Activated CD8-positive, alpha-beta memory T cell treated with anti-CD3 and anti-CD28 coated beads for 36 hours (primary cell): ENCODE data around the gene HMCN2. TPM values are rescaled to one million over a fixed set of nuclear protein-coding genes. Genes with fewer than 3 reads are reported as not detected.

Source experiments
- CTCF ChIA-PET: fragments of 350-600 bp; sonication (Branson Sonifier 250); formaldehyde crosslinking; loops from one replicate; lab custom pipeline; 2021; ENCODE audit warnings: antibody characterized with exemption; lab: Charles Lee
- POLR2A ChIA-PET: fragments of 350-600 bp; sonication (Branson Sonifier 250); formaldehyde crosslinking; loops from one replicate; lab custom pipeline; 2021; ENCODE audit warnings: antibody characterized with exemption; lab: Charles Lee
- total RNA-seq, 2 experiments: library from RNA; stranded (reverse); gene quantifications; one replicate each; pipeline ENCODE4 v1.2.3, GENCODE V29; 2021

HMCN2 gene
- total RNA-seq: not detected

- POLR2A ChIA-PET: interaction anchor here (0.6 kb wide), 1 partner anchor 155 kb away, joined by 6 read pairs; no protein-coding TSS in a partner anchor
These were observed at the start of gene HMCN2 for GRCh38 chr9:130265431-130266235. TSS of gene HMCN2 (plus strand) at chr9:130265760. CDS start at chr9:130265879, 119 bp downstream.

GRCh38 chr9:130217838-130218237 lies 47.7 kb upstream of the HMCN2 start:
- CTCF ChIA-PET: no interaction called here
- POLR2A ChIA-PET: no interaction called here

More at GRCh38 chr9:130265431-130266235, at the start of gene HMCN2:
- CTCF ChIA-PET: no interaction called here

GRCh38 chr9:130219661-130220096 lies 45.9 kb upstream of the HMCN2 start:
- CTCF ChIA-PET: no interaction called here
- POLR2A ChIA-PET: no interaction called here

GRCh38 chr9:130220352-130220751 lies 45.2 kb upstream of the HMCN2 start:
- ChIA-PET POLR2A (no interaction called here), CTCF (interaction anchor here (0.7 kb wide), 1 partner anchor 586 kb away, joined by 3 read pairs; no protein-coding TSS in a partner anchor)

- POLR2A ChIA-PET: no interaction called here
These were observed 42.7 kb upstream of the HMCN2 start for GRCh38 chr9:130222833-130223232.

GRCh38 chr9:130225071-130225470 lies 40.5 kb upstream of the HMCN2 start:
- ChIA-PET CTCF (no interaction called here), POLR2A (no interaction called here)

More at GRCh38 chr9:130222833-130223232, 42.7 kb upstream of the HMCN2 start:
- CTCF ChIA-PET: no interaction called here

GRCh38 chr9:130225586-130225985 lies 40.0 kb upstream of the HMCN2 start:
- CTCF ChIA-PET: no interaction called here
- POLR2A ChIA-PET: no interaction called here

GRCh38 chr9:130226112-130226511 lies 39.4 kb upstream of the HMCN2 start:
- ChIA-PET CTCF (no interaction called here), POLR2A (no interaction called here)

- ChIA-PET POLR2A (no interaction called here), CTCF (interaction anchor here (0.7 kb wide), 2 partner anchors 9 to 119 kb away, joined by 3 read pairs; no protein-coding TSS in a partner anchor)
These were observed 37.7 kb upstream of the HMCN2 start for GRCh38 chr9:130227833-130228232.

GRCh38 chr9:130229759-130230158 lies 35.8 kb upstream of the HMCN2 start:
- ChIA-PET CTCF (interaction anchor here (1.1 kb wide), 1 partner anchor 12 kb away, joined by 4 read pairs; no protein-coding TSS in a partner anchor), POLR2A (no interaction called here)

GRCh38 chr9:130230631-130231030 lies 34.9 kb upstream of the HMCN2 start:
- ChIA-PET CTCF (interaction anchor here (1.1 kb wide), 1 partner anchor 11 kb away, joined by 4 read pairs; no protein-coding TSS in a partner anchor), POLR2A (no interaction called here)

GRCh38 chr9:130232899-130233586 lies 32.5 kb upstream of the HMCN2 start:
- ChIA-PET CTCF (no interaction called here), POLR2A (no interaction called here)

GRCh38 chr9:130233587-130233945 lies 32.0 kb upstream of the HMCN2 start:
- POLR2A ChIA-PET: no interaction called here
- CTCF ChIA-PET: no interaction called here

GRCh38 chr9:130234340-130235260 lies 31.0 kb upstream of the HMCN2 start:
- ChIA-PET CTCF (interaction anchor here (1.9 kb wide), 1 partner anchor 123 kb away, joined by 8 read pairs; no protein-coding TSS in a partner anchor), POLR2A (no interaction called here)

- CTCF ChIA-PET: interaction anchor here (0.5 to 1.9 kb wide), 12 partner anchors 12 to 493 kb away, joined by 3 to 33 read pairs (median 3); no protein-coding TSS in a partner anchor
- POLR2A ChIA-PET: interaction anchor here (1.1 kb wide), 1 partner anchor 107 kb away, joined by 4 read pairs; no protein-coding TSS in a partner anchor
These were observed 29.8 kb upstream of the HMCN2 start for GRCh38 chr9:130235558-130236435.

- CTCF ChIA-PET: interaction anchor here (0.5 to 1.9 kb wide), 17 partner anchors 9 to 759 kb away, joined by 3 to 33 read pairs (median 3); no protein-coding TSS in a partner anchor
- POLR2A ChIA-PET: interaction anchor here (0.6 to 1.1 kb wide), 3 partner anchors 108 to 496 kb away, joined by 4 to 5 read pairs (median 4); no protein-coding TSS in a partner anchor
These were observed 29.0 kb upstream of the HMCN2 start for GRCh38 chr9:130236436-130236985.

GRCh38 chr9:130237076-130237475 lies 28.5 kb upstream of the HMCN2 start:
- ChIA-PET POLR2A (interaction anchor here (0.6 kb wide), 2 partner anchors 130 to 497 kb away, joined by 4 to 5 read pairs; no protein-coding TSS in a partner anchor), CTCF (interaction anchor here (0.6 to 1.9 kb wide), 10 partner anchors 9 to 758 kb away, joined by 3 to 33 read pairs (median 3); no protein-coding TSS in a partner anchor)
